ENCODE measurements around the gene USP4. TPM values are rescaled to one million over a fixed set of nuclear protein-coding genes. Genes with fewer than 3 reads are reported as not detected.

USP4 gene
- total RNA-seq, 1 experiment from 2014 or later = 31.7 TPM

GRCh38 chr3:49265661-49266386, 74.0 kb downstream of the USP4 start:
- ChIA-PET POLR2A (no interaction called here), CTCF (no interaction called here), RAD21 (ENCODE audit: low non-redundant PET in 1 of 2, low total read pairs in 2 of 2, uncharacterized antibody in 2 of 2, unreplicated experiment in 2 of 2) (no interaction called here)
- Histone ChIP-seq H3K4me3 (replicated peaks in 1 of 2; ENCODE audit: low read depth in 1 of 2, low read length in 2 of 2) (peak overlapping the region in 1 of 2 experiments; percentile 44; a peak in 2 of 4 replicates), H3K27me3 (ENCODE audit: insufficient read depth, low read length) (no peaks in the 10 kb centered on the region), H3K79me2 (ENCODE audit: insufficient read depth, low read length) (no peaks in the 10 kb centered on the region), H3K4me1 (ENCODE audit: control insufficient read depth in 1 of 2, insufficient read depth in 2 of 2, low read length in 2 of 2) (peaks cover 37 to 55% of the 10 kb centered on the region in 2 experiments), H2AFZ (ENCODE audit: low read depth, low read length, poor library complexity, severe bottlenecking) (no peak overlapping the region), H3K36me3 (ENCODE audit: control insufficient read depth in 1 of 2, insufficient read depth in 2 of 2, low read length in 2 of 2) (peaks cover 0 to 1% of the 10 kb centered on the region in 2 experiments; a peak in 1 of 4 replicates), H4K20me1 (ENCODE audit: insufficient read depth) (no peaks in the 10 kb centered on the region), H3K9me3 (ENCODE audit: control insufficient read depth in 1 of 2, insufficient read depth in 1 of 2, low read depth in 1 of 2, low read length in 2 of 2) (no peaks in the 10 kb centered on the region), H3K4me2 (ENCODE audit: low read length) (peak overlapping the region; percentile 73), H3K9me2 (ENCODE audit: insufficient read depth) (no peaks in the 10 kb centered on the region), H3K9ac (ENCODE audit: low read length) (peak overlapping the region; percentile 54), H3K27ac (ENCODE audit: low read depth, low read length) (peak overlapping the region; percentile 82)
- intact Hi-C loops (cut with micrococcal nuclease) = no loop called here
- peak; percentile 25; the same call in 1 of the 2 replicates for TF ChIP-seq CBX3 (IDR thresholded peaks at IDR 0.05; ENCODE audit: low read depth)
- no peak for TF ChIP-seq FOSL1 (IDR thresholded peaks at IDR 0.05; ENCODE audit: low read depth)
- DNase-seq (ENCODE audit: low read depth, low spot score) (no peak), ATAC-seq (no peak)
- TSS peak; percentile 82 for BruUV-seq (replicated peaks)

- Histone ChIP-seq H3K4me3 (replicated peaks in 1 of 2; ENCODE audit: low read depth in 1 of 2, low read length in 2 of 2) (no peak overlapping the region), H4K20me1 (ENCODE audit: insufficient read depth) (no peaks in the 10 kb centered on the region), H3K27me3 (ENCODE audit: insufficient read depth, low read length) (no peaks in the 10 kb centered on the region), H3K4me2 (ENCODE audit: low read length) (no peak overlapping the region), H3K9ac (ENCODE audit: low read length) (no peak overlapping the region), H3K4me1 (ENCODE audit: control insufficient read depth in 1 of 2, insufficient read depth in 2 of 2, low read length in 2 of 2) (peaks cover 47 to 65% of the 10 kb centered on the region in 2 experiments), H3K36me3 (ENCODE audit: control insufficient read depth in 1 of 2, insufficient read depth in 2 of 2, low read length in 2 of 2) (no peaks in the 10 kb centered on the region), H3K9me2 (ENCODE audit: insufficient read depth) (no peaks in the 10 kb centered on the region), H3K9me3 (ENCODE audit: control insufficient read depth in 1 of 2, insufficient read depth in 1 of 2, low read depth in 1 of 2, low read length in 2 of 2) (no peaks in the 10 kb centered on the region), H3K27ac (ENCODE audit: low read depth, low read length) (0 out of 2 replicates have a peak overlapping the region, but pooled peaks have one; percentile 96), H3K79me2 (ENCODE audit: insufficient read depth, low read length) (no peaks in the 10 kb centered on the region), H2AFZ (ENCODE audit: low read depth, low read length, poor library complexity, severe bottlenecking) (no peak overlapping the region)
- RAD21 ChIA-PET (ENCODE audit: low non-redundant PET in 1 of 2, low total read pairs in 2 of 2, uncharacterized antibody in 2 of 2, unreplicated experiment in 2 of 2) = no interaction called here
- POLR2A ChIA-PET = no interaction called here
- CTCF ChIA-PET = no interaction called here
- no TSS peak for BruUV-seq (replicated peaks)
- DNase-seq (ENCODE audit: low read depth, low spot score) (no peak), ATAC-seq (no peak)
- TF ChIP-seq EZH2phosphoT487 (IDR thresholded peaks at IDR 0.05; ENCODE audit: borderline replicate concordance) = no peak
- intact Hi-C loops (cut with micrococcal nuclease) = loop anchor here (5.0 kb wide), 1 partner anchor 91 kb away; the partner anchor contains the start of gene KLHDC8B
Observed at GRCh38 chr3:49263159-49263889, 76.5 kb downstream of the USP4 start.
